NCI-H146 treated with DMSO at 0.1 percent for 48 hours (cell line): ENCODE data around the gene CRYGN.

ENCODE experiments used
- DNase-seq: peaks from one replicate; lab custom pipeline; 2025; ENCODE audit not compliant: unreplicated experiment; lab: John Stamatoyannopoulos, UW

Gene CRYGN

GRCh38 chr7:151381348-151382078 lies 58.4 kb downstream of the CRYGN start:
- no peak for DNase-seq

- no peak for DNase-seq
Observed at GRCh38 chr7:151381098-151381347, 58.9 kb downstream of the CRYGN start.

GRCh38 chr7:151380199-151381097 lies 59.5 kb downstream of the CRYGN start:
- no peak for DNase-seq

GRCh38 chr7:151379534-151380198 lies 60.3 kb downstream of the CRYGN start:
- no peak for DNase-seq

GRCh38 chr7:151379193-151379520 lies 60.8 kb downstream of the CRYGN start:
- no peak for DNase-seq
